H1 (cell line): ENCODE measurements around the gene CPTP. TPM values are rescaled to one million over a fixed set of nuclear protein-coding genes. Genes with fewer than 3 reads are reported as not detected.

Source experiments
- BACH1 ChIP-seq: IDR thresholded peaks from 2 replicates; pipeline ENCODE4 v1.6.1; 2012; ENCODE audit warnings: low read length, improper control_type of control experiment
- CEBPB ChIP-seq: IDR thresholded peaks from 2 replicates; pipeline ENCODE4 v1.6.1; 2012; ENCODE audit warnings: low read depth, low read length
- HDAC2 ChIP-seq, 2 experiments: fragments of 300-600 bp in 1 of 2; sonication (generic) in 1 of 2; IDR thresholded peaks; 2 replicates each; pipeline ENCODE4 v1.6.1; 2011 to 2012; ENCODE audit warnings: low read depth in 2 of 2, low read length in 2 of 2, mild to moderate bottlenecking in 2 of 2, moderate library complexity in 2 of 2, borderline replicate concordance in 1 of 2, inconsistent platforms in 1 of 2
- MAX ChIP-seq: IDR thresholded peaks from 2 replicates; pipeline ENCODE4 v1.6.1; 2012; ENCODE audit warnings: inconsistent platforms
- SUZ12 ChIP-seq: fragments of 200-600 bp; sonication (generic); IDR thresholded peaks from 2 replicates; pipeline ENCODE4 v1.6.1; 2012; ENCODE audit warnings: mild to moderate bottlenecking, inconsistent platforms, low read length, moderate library complexity, mixed read lengths
- YY1 ChIP-seq: IDR thresholded peaks from 2 replicates; pipeline ENCODE4 v1.6.1; 2011; ENCODE audit warnings: low read depth, mild to moderate bottlenecking, low read length
- polyA plus RNA-seq, 7 experiments: library from polyadenylated mRNA; depleted of rRNA in 3 of 7; stranded (reverse) in 5 of 7; unstranded in 2 of 7; fragments of >200 nt in 5 of 7; fragments of 200-250 nt in 2 of 7; gene quantifications; 1 replicate in 5 of 7; 2 replicates in 1 of 7; 4 replicates in 1 of 7; pipeline versions ENCODE4 v1.2.1 to v1.2.3, GENCODE V29; 2011 to 2013; ENCODE audit warnings: missing spikeins in 2 of 7, mixed read lengths in 2 of 7
- total RNA-seq: library from RNA; stranded (reverse); fragmentation: NEBNext Ultra II Directional; extraction: Animal tissue kit (Norgen Biotek cat#: 25700); gene quantifications from 2 replicates; pipeline ENCODE4 v1.2.1, GENCODE V29; 2021
- TF ChIP-seq, protein P1 (sequence below): fragments of 300-600 bp; sonication (generic); IDR thresholded peaks from 2 replicates; pipeline ENCODE4 v1.7.1; 2012; ENCODE audit warnings: low read length, moderate library complexity, mild to moderate bottlenecking, inconsistent platforms; ENCODE audit not compliant: insufficient replicate concordance
- TF ChIP-seq, protein P2 (sequence below), 3 experiments: IDR thresholded peaks; 1 replicate in 2 of 3; 2 replicates in 1 of 3; pipeline versions ENCODE4 v1.5.1 to v1.6.1; 2011; ENCODE audit warnings: low read length in 3 of 3, mild to moderate bottlenecking in 3 of 3, inconsistent platforms in 2 of 3, low read depth in 1 of 3, moderate library complexity in 1 of 3; ENCODE audit not compliant: insufficient read depth in 1 of 3; ENCODE audit errors: control extremely low read depth in 1 of 3

CPTP gene
- total and polyA plus RNA-seq, 2 of the 8 experiments (the other 6 are each of a cell fraction or from before 2014, with no cell fraction given), result 8.1 to 10.6 TPM

- TF ChIP-seq, protein P1, sequence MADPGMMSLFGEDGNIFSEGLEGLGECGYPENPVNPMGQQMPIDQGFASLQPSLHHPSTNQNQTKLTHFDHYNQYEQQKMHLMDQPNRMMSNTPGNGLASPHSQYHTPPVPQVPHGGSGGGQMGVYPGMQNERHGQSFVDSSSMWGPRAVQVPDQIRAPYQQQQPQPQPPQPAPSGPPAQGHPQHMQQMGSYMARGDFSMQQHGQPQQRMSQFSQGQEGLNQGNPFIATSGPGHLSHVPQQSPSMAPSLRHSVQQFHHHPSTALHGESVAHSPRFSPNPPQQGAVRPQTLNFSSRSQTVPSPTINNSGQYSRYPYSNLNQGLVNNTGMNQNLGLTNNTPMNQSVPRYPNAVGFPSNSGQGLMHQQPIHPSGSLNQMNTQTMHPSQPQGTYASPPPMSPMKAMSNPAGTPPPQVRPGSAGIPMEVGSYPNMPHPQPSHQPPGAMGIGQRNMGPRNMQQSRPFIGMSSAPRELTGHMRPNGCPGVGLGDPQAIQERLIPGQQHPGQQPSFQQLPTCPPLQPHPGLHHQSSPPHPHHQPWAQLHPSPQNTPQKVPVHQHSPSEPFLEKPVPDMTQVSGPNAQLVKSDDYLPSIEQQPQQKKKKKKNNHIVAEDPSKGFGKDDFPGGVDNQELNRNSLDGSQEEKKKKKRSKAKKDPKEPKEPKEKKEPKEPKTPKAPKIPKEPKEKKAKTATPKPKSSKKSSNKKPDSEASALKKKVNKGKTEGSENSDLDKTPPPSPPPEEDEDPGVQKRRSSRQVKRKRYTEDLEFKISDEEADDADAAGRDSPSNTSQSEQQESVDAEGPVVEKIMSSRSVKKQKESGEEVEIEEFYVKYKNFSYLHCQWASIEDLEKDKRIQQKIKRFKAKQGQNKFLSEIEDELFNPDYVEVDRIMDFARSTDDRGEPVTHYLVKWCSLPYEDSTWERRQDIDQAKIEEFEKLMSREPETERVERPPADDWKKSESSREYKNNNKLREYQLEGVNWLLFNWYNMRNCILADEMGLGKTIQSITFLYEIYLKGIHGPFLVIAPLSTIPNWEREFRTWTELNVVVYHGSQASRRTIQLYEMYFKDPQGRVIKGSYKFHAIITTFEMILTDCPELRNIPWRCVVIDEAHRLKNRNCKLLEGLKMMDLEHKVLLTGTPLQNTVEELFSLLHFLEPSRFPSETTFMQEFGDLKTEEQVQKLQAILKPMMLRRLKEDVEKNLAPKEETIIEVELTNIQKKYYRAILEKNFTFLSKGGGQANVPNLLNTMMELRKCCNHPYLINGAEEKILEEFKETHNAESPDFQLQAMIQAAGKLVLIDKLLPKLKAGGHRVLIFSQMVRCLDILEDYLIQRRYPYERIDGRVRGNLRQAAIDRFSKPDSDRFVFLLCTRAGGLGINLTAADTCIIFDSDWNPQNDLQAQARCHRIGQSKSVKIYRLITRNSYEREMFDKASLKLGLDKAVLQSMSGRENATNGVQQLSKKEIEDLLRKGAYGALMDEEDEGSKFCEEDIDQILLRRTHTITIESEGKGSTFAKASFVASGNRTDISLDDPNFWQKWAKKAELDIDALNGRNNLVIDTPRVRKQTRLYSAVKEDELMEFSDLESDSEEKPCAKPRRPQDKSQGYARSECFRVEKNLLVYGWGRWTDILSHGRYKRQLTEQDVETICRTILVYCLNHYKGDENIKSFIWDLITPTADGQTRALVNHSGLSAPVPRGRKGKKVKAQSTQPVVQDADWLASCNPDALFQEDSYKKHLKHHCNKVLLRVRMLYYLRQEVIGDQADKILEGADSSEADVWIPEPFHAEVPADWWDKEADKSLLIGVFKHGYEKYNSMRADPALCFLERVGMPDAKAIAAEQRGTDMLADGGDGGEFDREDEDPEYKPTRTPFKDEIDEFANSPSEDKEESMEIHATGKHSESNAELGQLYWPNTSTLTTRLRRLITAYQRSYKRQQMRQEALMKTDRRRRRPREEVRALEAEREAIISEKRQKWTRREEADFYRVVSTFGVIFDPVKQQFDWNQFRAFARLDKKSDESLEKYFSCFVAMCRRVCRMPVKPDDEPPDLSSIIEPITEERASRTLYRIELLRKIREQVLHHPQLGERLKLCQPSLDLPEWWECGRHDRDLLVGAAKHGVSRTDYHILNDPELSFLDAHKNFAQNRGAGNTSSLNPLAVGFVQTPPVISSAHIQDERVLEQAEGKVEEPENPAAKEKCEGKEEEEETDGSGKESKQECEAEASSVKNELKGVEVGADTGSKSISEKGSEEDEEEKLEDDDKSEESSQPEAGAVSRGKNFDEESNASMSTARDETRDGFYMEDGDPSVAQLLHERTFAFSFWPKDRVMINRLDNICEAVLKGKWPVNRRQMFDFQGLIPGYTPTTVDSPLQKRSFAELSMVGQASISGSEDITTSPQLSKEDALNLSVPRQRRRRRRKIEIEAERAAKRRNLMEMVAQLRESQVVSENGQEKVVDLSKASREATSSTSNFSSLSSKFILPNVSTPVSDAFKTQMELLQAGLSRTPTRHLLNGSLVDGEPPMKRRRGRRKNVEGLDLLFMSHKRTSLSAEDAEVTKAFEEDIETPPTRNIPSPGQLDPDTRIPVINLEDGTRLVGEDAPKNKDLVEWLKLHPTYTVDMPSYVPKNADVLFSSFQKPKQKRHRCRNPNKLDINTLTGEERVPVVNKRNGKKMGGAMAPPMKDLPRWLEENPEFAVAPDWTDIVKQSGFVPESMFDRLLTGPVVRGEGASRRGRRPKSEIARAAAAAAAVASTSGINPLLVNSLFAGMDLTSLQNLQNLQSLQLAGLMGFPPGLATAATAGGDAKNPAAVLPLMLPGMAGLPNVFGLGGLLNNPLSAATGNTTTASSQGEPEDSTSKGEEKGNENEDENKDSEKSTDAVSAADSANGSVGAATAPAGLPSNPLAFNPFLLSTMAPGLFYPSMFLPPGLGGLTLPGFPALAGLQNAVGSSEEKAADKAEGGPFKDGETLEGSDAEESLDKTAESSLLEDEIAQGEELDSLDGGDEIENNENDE, result no peak
- TF ChIP-seq MAX, result no peak
- 0 out of 4 replicates have a peak, but pooled peaks of 1 of the 2 experiments have one; percentile 68 for TF ChIP-seq HDAC2 (IDR thresholded peaks at IDR 0.05; ENCODE audit: borderline replicate concordance in 1 of 2, low read depth in 2 of 2, low read length in 2 of 2)
- no peak for TF ChIP-seq SUZ12
- TF ChIP-seq YY1, result peak; percentile 37; the same call in 1 of the 2 replicates
- TF ChIP-seq, protein P2, sequence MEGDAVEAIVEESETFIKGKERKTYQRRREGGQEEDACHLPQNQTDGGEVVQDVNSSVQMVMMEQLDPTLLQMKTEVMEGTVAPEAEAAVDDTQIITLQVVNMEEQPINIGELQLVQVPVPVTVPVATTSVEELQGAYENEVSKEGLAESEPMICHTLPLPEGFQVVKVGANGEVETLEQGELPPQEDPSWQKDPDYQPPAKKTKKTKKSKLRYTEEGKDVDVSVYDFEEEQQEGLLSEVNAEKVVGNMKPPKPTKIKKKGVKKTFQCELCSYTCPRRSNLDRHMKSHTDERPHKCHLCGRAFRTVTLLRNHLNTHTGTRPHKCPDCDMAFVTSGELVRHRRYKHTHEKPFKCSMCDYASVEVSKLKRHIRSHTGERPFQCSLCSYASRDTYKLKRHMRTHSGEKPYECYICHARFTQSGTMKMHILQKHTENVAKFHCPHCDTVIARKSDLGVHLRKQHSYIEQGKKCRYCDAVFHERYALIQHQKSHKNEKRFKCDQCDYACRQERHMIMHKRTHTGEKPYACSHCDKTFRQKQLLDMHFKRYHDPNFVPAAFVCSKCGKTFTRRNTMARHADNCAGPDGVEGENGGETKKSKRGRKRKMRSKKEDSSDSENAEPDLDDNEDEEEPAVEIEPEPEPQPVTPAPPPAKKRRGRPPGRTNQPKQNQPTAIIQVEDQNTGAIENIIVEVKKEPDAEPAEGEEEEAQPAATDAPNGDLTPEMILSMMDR (IDR thresholded peaks at IDR 0.05; ENCODE audit: control extremely low read depth in 1 of 3, insufficient read depth in 1 of 3, low read depth in 1 of 3, low read length in 3 of 3), result peak in 2 of 3 experiments; percentile 68 to 82; a peak in 3 of 4 replicates
- peak; percentile 81 for TF ChIP-seq BACH1
- TF ChIP-seq CEBPB, result no peak
Measured at GRCh38 chr1:1290238-1290731, 34.3 kb upstream of the CPTP start (continued).
